ENCODE measurements around the gene NLGN4X.

NLGN4X gene

DNA sequence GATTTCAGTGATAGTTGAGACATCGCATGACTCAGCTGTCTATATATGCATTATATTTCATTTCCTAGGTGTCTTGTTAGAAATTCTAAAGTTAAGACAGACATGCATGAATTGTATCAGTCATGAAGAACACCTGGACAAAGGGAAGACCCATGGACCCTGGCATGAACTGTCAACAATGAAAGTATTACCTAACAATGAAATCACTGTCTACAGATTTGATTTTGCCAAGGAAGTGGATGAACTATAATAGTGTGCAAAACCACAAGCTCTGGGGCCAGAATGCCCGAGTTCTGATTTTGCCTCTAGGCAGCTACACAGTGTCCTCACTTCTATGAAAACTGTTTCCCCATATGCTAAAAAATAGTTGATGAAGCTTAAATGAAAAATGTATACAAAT lies 386.1 kb downstream of the NLGN4X start:
- DNase-seq = no peak

All from NCI-H2081 (cell line).